Activated naive CD4-positive, alpha-beta T cell treated with anti-CD3 and anti-CD28 coated beads for 36 hours (primary cell): ENCODE data around the gene ACAD10. TPM values are rescaled to one million over a fixed set of nuclear protein-coding genes. Genes with fewer than 3 reads are reported as not detected.
"Not testable (repeated sequence)": the region's sequence is repeated elsewhere in the genome, so short reads cannot be mapped to it uniquely, and the experiment has no call there.

Source experiments
- CTCF ChIA-PET: fragments of 350-600 bp; sonication (Branson Sonifier 250); formaldehyde crosslinking; loops from one replicate; lab custom pipeline; 2021; ENCODE audit warnings: antibody characterized with exemption; lab: Charles Lee
- DNase-seq: peaks from one replicate; pipeline ENCODE4 v3.0.0-alpha.2; 2020
- H3K27ac Mint-ChIP-seq: one replicate; pipeline ENCODE4 v1.8.0; 2021; ENCODE audit warnings: mild to moderate bottlenecking, mixed read lengths
- H3K27me3 Mint-ChIP-seq: one replicate; pipeline ENCODE4 v1.8.0; 2021; ENCODE audit warnings: low read depth, mixed read lengths
- H3K36me3 Mint-ChIP-seq: one replicate; pipeline ENCODE4 v1.8.0; 2021; ENCODE audit warnings: low read depth, mixed read lengths
- H3K4me1 Mint-ChIP-seq: one replicate; pipeline ENCODE4 v1.8.0; 2021; ENCODE audit warnings: low read depth, mixed read lengths
- H3K4me3 Mint-ChIP-seq: one replicate; pipeline ENCODE4 v1.8.0; 2021; ENCODE audit warnings: mild to moderate bottlenecking, moderate library complexity, mixed read lengths
- H3K9me3 Mint-ChIP-seq: one replicate; pipeline ENCODE4 v1.8.0; 2021; ENCODE audit warnings: mixed read lengths
- intact Hi-C: fragments of 100-400 bp; cut with micrococcal nuclease; formaldehyde crosslinking; loops from one replicate; pipeline ENCODE4 v1.15.1; 2023
- total RNA-seq, 2 experiments: library from RNA; stranded (reverse); gene quantifications; one replicate each; pipeline ENCODE4 v1.2.3, GENCODE V29; 2021

Gene ACAD10
- total RNA-seq, 2 experiments from 2014 or later, result 19.0 to 21.7 TPM

DNA sequence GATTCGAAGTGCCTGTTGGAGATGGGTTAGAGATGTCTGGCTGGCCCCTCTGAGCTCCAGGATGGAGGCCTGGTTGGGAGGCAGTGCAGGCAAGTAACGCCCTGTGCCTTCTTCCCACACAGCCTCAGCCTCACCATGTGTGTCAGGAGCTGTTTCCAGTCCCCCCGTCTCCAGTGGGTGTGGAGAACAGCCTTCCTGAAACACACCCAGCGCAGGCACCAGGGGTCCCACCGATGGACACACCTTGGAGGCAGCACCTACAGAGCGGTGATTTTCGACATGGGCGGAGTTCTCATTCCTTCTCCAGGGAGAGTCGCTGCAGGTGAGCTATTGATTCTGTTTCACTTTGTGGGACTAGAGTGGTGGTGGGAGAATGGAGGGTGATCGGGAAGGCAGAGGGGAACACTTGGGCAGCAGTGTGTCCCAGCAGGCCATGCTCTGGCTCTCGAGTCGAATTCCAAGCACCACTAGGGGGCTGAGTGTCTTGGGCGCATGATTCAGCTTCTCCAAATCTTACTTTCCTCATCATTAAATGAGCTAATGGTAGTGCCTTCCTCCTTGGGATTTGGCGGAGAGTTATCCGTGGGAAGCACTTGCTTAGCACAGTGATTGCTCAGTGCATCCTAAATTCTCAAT is 6.8 kb downstream of the ACAD10 start:
- CTCF ChIA-PET, result interaction anchor here (0.6 to 0.9 kb wide), 3 partner anchors 11 to 120 kb away, joined by 3 to 5 read pairs (median 3); no protein-coding TSS in a partner anchor
- Mint-ChIP-seq H3K4me1 (peaks cover 3% of the 10 kb centered on the region), H3K9me3 (no peaks in the 10 kb centered on the region), H3K36me3 (peaks cover 17% of the 10 kb centered on the region), H3K27me3 (no peaks in the 10 kb centered on the region), H3K4me3 (no peak overlapping the region), H3K27ac (no peak overlapping the region)
- intact Hi-C loops, result no loop called here
- DNase-seq, result no peak

DNA sequence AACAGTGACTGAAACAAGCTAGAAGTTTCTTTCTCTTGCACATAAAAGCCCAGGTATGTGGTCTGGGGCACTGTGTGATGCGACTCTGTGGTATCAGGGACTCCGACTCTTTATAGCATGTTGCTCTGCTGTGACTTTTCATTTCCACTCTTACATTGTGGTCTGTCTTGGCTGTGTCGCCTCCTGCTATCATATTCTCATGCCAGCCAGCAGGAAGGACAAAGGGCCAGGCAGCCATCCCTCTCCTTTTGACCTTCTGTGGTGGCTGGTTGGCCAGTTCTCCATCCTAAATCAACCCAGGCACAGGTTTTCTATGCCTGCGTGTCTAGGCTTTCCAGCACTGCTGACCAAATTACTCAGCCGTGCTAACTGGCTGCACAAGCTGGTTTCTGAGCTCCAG is 8.0 kb downstream of the ACAD10 start:
- Mint-ChIP-seq H3K27me3 (no peaks in the 10 kb centered on the region), H3K4me1 (no peaks in the 10 kb centered on the region), H3K4me3 (no peak overlapping the region), H3K36me3 (peaks cover 19% of the 10 kb centered on the region), H3K27ac (no peak overlapping the region), H3K9me3 (no peaks in the 10 kb centered on the region)
- no peak for DNase-seq
- intact Hi-C loops, result no loop called here
- CTCF ChIA-PET, result interaction anchor here (0.7 to 0.9 kb wide), 2 partner anchors 53 to 119 kb away, joined by 3 to 5 read pairs; no protein-coding TSS in a partner anchor

DNA sequence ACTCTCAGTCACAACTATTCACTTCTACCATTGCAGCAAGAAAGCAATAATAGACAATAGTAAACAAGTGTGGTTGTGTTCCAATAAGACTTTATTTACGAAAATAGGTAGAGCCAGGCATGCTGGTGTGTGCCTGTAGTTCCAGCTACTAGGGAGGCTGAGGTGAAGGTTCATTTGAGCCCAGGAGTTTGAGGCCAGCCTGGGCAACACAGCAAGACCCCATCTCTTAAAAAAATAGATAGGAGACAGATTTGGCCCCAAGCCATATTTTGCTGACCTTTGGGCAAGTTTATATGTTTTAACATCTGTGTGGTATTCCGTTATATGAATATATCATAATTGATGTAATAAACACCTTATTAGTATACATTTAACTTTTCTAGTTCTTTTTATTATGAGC is 14.1 kb downstream of the ACAD10 start:
- DNase-seq, result no peak
- CTCF ChIA-PET, result no interaction called here
- intact Hi-C loops, result no loop called here
- H3K4me1 Mint-ChIP-seq, result no peaks in the 10 kb centered on the region
- no peak overlapping the region for H3K4me3 Mint-ChIP-seq
- no peaks in the 10 kb centered on the region for H3K27me3 Mint-ChIP-seq
- H3K27ac Mint-ChIP-seq, result no peak overlapping the region
- peaks cover 18% of the 10 kb centered on the region for H3K36me3 Mint-ChIP-seq
- H3K9me3 Mint-ChIP-seq, result no peaks in the 10 kb centered on the region

DNA sequence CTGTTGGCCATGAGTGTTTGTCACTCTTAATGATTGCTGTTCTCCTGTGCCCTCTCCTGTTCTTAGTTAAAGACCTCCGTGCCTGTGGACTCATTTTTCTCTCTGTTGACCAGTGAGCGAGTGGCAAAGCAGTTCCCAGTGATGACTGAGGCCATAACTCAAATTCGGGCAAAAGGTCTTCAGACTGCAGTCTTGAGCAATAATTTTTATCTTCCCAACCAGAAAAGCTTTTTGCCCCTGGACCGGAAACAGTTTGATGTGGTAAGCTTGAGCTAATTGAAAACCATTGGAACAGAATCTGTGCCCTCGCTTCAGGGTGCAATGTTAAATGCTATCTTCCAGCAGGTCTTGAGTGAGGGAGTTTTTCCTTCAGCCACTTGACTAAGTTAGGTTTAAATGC is 19.8 kb downstream of the ACAD10 start:
- Mint-ChIP-seq H3K9me3 (no peaks in the 10 kb centered on the region), H3K4me3 (no peak overlapping the region), H3K4me1 (no peaks in the 10 kb centered on the region), H3K27me3 (no peaks in the 10 kb centered on the region), H3K27ac (no peak overlapping the region), H3K36me3 (peaks cover 8% of the 10 kb centered on the region)
- CTCF ChIA-PET, result interaction anchor here (0.7 kb wide), 1 partner anchor 95 kb away, joined by 5 read pairs; no protein-coding TSS in a partner anchor
- DNase-seq, result no peak
- intact Hi-C loops, result no loop called here

DNA sequence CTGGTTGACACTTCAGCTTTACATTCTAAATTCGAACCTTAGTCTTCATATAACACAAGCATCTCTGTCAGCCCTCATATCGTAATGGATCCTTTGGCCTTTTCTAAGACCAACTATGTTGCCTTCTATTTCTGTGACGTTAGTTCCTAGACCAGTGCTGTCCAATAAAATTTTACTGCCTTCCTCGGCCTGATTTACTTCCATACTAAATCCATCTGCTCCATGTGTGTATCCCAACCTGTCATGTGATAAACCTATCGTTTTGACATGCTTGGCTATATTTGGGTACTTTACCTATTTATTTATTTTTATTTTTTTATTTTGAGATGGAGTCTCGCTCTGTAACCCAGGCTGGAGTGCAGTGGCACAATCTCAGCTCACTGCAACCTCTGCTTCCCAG is 20.3 kb downstream of the ACAD10 start:
- H3K4me3 Mint-ChIP-seq, result no peak overlapping the region
- no peaks in the 10 kb centered on the region for H3K4me1 Mint-ChIP-seq
- no peaks in the 10 kb centered on the region for H3K27me3 Mint-ChIP-seq
- no peak for DNase-seq
- peaks cover 9% of the 10 kb centered on the region for H3K36me3 Mint-ChIP-seq
- H3K27ac Mint-ChIP-seq, result no peak overlapping the region
- H3K9me3 Mint-ChIP-seq, result no peaks in the 10 kb centered on the region
- intact Hi-C loops, result no loop called here
- CTCF ChIA-PET, result no interaction called here

DNA sequence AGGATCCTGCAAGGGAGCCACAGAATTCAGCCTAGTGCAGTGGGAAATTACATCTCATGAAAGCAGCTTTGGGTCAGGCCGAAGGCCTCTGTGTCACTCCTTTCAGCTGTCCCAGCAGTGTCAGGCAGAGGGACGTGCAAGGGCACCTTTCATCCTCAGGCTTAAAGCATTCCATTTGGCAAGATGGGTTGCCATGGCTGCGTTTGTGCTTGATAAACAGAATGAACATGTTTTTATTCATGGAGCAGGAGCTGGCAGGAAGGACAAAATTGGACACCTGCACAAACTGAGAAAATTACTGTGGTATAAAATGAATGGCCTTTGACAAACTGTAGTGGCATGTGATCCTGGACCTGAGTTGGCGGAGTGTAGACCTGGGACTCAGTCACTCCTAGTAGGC is 29.4 kb downstream of the ACAD10 start:
- CTCF ChIA-PET, result no interaction called here
- intact Hi-C loops, result no loop called here
- H3K36me3 Mint-ChIP-seq, result peaks cover 12% of the 10 kb centered on the region

DNA sequence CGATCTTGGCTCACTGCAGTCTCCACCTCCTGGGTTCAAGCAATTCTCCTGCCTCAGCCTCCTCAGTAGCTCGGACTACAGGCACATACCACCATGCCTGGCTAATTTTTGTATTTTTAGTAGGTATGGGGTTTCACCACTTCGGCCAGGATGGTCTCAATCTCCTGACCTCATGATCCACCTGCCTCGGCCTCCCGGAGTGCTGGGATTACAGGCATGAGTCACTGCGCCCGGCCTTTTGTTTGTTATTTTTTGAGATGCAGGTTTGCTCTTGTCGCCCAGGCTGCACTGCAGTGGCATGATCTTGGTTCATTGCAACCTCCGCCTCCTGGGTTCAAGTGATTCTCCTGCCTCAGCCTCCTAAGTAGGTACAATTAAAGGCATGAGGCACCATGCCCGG is 33.5 kb downstream of the ACAD10 start:
- H3K27ac Mint-ChIP-seq, CTCF ChIA-PET, H3K9me3 Mint-ChIP-seq, H3K4me1 Mint-ChIP-seq, H3K4me3 Mint-ChIP-seq, H3K27me3 Mint-ChIP-seq, intact Hi-C loops, DNase-seq: not testable (repeated sequence)
- H3K36me3 Mint-ChIP-seq, result peaks cover 14% of the 10 kb centered on the region

More for the DNA sequence above, 29.4 kb downstream of the ACAD10 start:
- Mint-ChIP-seq H3K27me3 (no peaks in the 10 kb centered on the region), H3K4me1 (no peaks in the 10 kb centered on the region), H3K4me3 (no peak overlapping the region), H3K27ac (no peak overlapping the region), H3K9me3 (no peaks in the 10 kb centered on the region)
- DNase-seq, result no peak

DNA sequence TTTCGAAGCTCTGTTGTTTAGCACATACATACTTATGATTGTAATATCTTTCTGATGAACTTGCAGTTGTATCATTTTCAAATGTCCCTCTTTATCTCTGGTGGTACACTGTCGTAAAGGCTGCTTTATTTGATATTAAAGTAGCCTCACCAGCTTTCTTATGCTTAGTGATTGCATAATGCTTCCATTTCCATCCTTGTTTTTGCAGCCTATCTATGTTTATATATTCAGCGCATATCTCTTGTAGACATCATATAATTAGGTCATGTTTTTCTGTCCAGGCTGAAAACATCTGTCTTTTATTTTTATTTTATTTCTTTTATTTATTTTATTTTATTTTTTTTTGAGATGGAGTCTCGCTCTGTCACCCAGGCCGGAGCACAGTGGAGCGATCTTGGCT is 34.6 kb downstream of the ACAD10 start:
- Mint-ChIP-seq H3K4me3 (no peak overlapping the region), H3K27ac (no peak overlapping the region), H3K4me1 (no peaks in the 10 kb centered on the region), H3K9me3 (no peaks in the 10 kb centered on the region), H3K36me3 (peaks cover 17% of the 10 kb centered on the region), H3K27me3 (no peaks in the 10 kb centered on the region)
- no peak for DNase-seq
- intact Hi-C loops, result no loop called here
- CTCF ChIA-PET, result no interaction called here

DNA sequence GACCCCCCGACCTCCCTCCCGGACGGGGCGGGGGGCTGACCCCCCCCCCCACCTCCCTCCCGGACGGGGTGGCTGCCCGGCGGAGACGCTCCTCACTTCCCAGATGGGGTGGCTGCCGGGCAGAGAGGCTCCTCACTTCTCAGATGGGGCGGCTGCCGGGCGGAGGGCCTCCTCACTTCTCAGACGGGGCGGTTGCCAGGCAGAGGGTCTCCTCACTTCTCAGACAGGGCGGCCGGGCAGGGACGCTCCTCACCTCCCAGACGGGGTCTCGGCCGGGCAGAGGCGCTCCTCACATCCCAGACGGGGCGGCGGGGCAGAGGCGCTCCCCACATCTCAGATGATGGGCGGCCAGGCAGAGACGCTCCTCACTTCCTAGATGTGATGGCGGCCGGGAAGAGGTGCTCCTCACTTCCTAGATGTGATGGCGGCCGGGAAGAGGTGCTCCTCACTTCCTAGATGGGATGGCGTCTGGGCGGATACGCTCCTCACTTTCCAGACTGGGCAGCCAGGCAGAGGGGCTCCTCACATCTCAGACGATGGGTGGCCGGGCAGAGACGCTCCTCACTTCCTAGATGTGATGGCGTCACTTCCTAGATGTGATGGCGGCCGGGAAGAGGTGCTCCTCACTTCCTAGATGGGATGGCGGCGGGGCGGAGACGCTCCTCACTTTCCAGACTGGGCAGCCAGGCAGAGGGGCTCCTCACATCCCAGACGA is 38.0 kb downstream of the ACAD10 start:
- H3K4me1 Mint-ChIP-seq, intact Hi-C loops, H3K4me3 Mint-ChIP-seq, H3K9me3 Mint-ChIP-seq, DNase-seq, H3K27me3 Mint-ChIP-seq, CTCF ChIA-PET, H3K27ac Mint-ChIP-seq: not testable (repeated sequence)
- H3K36me3 Mint-ChIP-seq, result peaks cover 20% of the 10 kb centered on the region

DNA sequence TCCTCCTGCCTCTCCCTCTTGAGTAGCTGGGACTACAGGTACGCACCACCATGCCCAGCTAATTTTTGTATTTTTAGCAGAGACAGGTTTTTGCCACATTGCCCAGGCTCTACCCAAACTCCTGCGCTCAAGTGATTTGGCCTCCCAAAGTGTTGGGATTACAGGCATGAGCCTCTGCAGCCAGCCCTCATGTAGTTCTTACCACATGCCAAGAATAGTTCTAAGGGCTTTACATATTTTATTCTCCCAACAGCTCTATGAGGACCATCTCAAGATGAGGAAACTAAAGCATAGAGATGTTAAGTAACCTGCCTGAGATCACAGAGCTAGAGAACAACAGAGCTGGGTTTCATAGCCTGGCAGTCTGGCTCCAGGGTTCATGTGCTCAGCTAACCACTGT is 42.9 kb downstream of the ACAD10 start:
- CTCF ChIA-PET, result no interaction called here

DNA sequence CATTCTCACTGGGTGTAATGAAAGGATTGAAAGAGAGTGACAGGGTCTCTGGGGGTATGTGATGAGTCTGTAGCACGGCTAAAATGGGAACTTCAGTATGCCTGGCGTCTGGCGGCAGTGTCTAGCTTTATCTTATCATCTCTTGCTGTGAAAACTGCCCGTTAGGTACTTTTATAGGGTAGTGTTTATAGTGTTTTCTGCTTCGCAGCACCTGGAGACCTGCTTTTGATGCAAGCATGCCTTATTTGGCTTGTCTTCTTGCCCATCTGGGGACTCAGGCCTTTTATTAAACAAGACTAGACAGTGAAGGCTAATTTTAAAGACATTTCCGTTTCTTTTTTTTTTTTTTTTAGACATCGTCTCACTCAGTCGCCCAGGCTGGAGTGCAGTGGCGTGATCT is 44.6 kb downstream of the ACAD10 start:
- intact Hi-C loops, result no loop called here
- no peaks in the 10 kb centered on the region for H3K9me3 Mint-ChIP-seq
- no peak overlapping the region for H3K4me3 Mint-ChIP-seq
- CTCF ChIA-PET, result no interaction called here
- H3K36me3 Mint-ChIP-seq, result peaks cover 21% of the 10 kb centered on the region
- no peak for DNase-seq
- no peaks in the 10 kb centered on the region for H3K27me3 Mint-ChIP-seq
- no peaks in the 10 kb centered on the region for H3K4me1 Mint-ChIP-seq
- no peak overlapping the region for H3K27ac Mint-ChIP-seq

More for the DNA sequence above, 42.9 kb downstream of the ACAD10 start:
- no peak for DNase-seq
- Mint-ChIP-seq H3K27me3 (no peaks in the 10 kb centered on the region), H3K4me3 (no peak overlapping the region), H3K27ac (no peak overlapping the region), H3K36me3 (peaks cover 24% of the 10 kb centered on the region), H3K4me1 (no peaks in the 10 kb centered on the region), H3K9me3 (no peaks in the 10 kb centered on the region)
- intact Hi-C loops, result no loop called here

DNA sequence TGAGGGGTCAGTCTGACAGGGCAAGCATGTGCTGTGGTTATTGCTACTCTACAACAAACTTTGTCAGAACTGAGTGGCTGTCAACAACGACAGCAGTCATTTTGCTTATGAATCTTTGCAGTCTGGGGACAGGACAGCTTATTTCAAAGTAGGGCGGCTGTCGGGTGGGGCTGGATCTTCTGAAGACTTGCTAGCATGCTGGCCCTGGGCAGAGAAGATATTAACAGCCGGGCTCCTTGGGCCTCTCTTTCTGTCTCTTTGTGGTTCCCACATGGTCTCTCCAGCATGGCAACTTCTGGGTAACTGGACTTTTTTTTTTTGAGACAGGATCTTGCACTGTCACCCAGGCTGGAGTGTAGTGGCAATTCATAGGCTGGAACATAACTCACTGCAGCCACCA is 46.9 kb downstream of the ACAD10 start:
- intact Hi-C loops, result no loop called here
- Mint-ChIP-seq H3K27ac (no peak overlapping the region), H3K4me1 (no peaks in the 10 kb centered on the region), H3K36me3 (peaks cover 22% of the 10 kb centered on the region), H3K4me3 (no peak overlapping the region), H3K9me3 (no peaks in the 10 kb centered on the region), H3K27me3 (no peaks in the 10 kb centered on the region)
- DNase-seq, result no peak
- CTCF ChIA-PET, result no interaction called here

DNA sequence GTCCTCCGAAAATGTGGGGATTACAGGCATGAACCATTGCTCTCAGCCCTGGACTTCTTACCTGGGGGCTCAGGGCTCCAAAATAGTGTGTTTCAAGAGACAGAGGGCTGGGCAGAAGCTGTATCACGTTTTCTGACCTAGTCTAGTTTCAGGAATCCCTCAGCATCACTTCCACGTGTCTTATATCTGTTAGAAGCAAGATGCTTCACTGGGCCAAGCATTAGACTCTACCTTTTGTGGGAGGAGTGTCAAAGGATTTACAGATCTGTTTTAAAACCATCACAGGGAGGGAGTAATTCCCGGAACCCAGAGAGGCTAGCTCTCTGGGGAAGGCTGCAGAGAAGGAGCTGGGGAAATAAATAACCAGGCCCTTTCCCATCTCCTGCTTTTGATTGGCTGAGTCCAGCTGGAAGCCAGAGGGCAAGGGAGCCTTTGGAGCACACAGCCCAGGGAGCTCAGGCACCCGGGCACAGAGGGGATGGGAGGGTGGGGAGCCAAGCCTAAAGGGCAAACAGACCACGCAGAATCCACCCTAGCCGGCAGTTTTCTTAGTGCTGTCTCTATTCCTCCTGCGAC is 47.6 kb downstream of the ACAD10 start:
- H3K36me3 Mint-ChIP-seq, result peaks cover 22% of the 10 kb centered on the region

More for the DNA sequence above, 47.6 kb downstream of the ACAD10 start:
- H3K27me3 Mint-ChIP-seq, result no peaks in the 10 kb centered on the region
- no peaks in the 10 kb centered on the region for H3K4me1 Mint-ChIP-seq
- no peak for DNase-seq
- intact Hi-C loops, result no loop called here
- CTCF ChIA-PET, result no interaction called here
- H3K27ac Mint-ChIP-seq, result no peak overlapping the region
- no peaks in the 10 kb centered on the region for H3K9me3 Mint-ChIP-seq
- no peak overlapping the region for H3K4me3 Mint-ChIP-seq
